ENCODE results near the gene NOB1. TPM values are rescaled to one million over a fixed set of nuclear protein-coding genes. Genes with fewer than 3 reads are reported as not detected.
A peak's percentile ranks its signal among the peaks of the same experiment; 100 is the strongest.

NOB1 gene
- 10 to 100 TPM; 12.9 to 22.2 TPM for total RNA-seq

DNA sequence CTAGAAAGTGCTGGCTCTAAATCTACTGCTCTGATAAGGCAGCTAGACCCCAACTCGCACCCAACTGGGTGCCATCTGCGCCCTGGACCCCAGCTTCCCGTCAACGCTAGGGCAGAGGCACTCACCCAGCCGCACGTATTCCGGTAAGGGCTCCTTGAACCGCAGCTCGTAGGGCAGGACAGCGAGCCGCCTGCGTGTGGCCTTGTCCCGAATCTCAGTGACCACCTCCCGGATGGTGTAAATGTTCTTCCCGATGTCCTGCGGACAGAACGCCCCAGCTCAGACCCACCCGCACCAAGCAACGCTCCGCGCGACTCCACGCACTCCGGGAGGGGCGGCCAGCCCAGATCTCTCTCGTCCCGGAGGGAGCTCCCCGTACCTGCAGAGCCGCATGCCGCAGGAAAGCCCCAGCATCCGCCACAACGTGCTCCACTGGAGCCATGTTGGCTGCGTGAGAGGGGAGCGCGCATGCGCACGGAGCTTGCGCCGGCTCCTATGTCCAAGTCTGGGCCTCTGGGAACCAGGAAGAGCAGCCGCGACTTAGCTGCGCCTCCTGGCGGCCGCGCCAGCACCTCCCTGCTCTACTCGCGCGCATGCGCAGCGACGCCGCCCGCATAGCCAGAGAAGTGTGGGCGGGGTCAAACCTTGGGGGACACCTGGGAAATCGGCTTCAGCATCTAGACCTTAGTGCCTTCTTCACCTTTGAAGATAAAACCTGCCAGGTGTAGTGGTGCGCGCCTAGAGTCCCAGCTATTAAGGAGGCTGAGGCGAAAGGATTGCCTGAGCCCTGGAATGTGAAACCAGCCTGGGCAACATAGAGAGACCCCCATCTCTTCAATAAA is at the start of gene NOB1:
TSS of gene NOB1 (minus strand) at position 458 of the 842 bp plus-strand sequence. CDS start at position 442, 16 bp downstream.
- H3K36me3 ChIP-seq: peaks cover 23% of the 10 kb centered on the region
- TF ChIP-seq, protein P1, sequence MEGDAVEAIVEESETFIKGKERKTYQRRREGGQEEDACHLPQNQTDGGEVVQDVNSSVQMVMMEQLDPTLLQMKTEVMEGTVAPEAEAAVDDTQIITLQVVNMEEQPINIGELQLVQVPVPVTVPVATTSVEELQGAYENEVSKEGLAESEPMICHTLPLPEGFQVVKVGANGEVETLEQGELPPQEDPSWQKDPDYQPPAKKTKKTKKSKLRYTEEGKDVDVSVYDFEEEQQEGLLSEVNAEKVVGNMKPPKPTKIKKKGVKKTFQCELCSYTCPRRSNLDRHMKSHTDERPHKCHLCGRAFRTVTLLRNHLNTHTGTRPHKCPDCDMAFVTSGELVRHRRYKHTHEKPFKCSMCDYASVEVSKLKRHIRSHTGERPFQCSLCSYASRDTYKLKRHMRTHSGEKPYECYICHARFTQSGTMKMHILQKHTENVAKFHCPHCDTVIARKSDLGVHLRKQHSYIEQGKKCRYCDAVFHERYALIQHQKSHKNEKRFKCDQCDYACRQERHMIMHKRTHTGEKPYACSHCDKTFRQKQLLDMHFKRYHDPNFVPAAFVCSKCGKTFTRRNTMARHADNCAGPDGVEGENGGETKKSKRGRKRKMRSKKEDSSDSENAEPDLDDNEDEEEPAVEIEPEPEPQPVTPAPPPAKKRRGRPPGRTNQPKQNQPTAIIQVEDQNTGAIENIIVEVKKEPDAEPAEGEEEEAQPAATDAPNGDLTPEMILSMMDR (IDR thresholded peaks at IDR 0.05): peak; percentile 97 to 99
- H3K27me3 ChIP-seq: no peaks in the 10 kb centered on the region
- peaks cover 0 to 21% of the 10 kb centered on the region in 2 donors for H3K4me1 ChIP-seq
- peak within 1 kb of the TSS; percentile 66 to 88 for H3K4me3 ChIP-seq
- H3K9me3 ChIP-seq: no peaks in the 10 kb centered on the region
- DNase-seq (ENCODE audit: low spot score): peak; percentile 94
- peak within 1 kb of the TSS; percentile 60 to 71 for H3K27ac ChIP-seq

DNA sequence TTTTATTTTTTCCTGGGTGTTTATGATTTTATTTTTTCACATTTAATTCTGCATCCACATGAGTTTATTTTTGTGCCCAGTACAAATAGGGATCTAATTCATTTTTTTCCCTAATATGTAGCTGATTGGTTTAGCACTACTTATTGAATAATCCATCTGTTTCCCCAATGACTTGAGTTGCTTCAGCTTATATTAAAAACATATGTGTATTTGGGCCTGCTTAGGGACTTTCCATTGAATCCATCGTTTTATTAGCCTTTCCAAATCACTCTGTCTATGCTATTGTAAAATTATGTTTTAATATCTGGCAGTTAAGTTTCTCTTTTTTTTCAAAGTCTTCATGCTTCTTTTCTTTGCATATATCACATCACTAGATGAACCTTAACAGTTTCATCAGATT is 49.6 kb upstream of the NOB1 start:
- no peaks in the 10 kb centered on the region for H3K4me1 ChIP-seq
- TF ChIP-seq, protein P1 (IDR thresholded peaks at IDR 0.05): no peak
- no peaks in the 10 kb centered on the region for H3K9me3 ChIP-seq
- no peak for DNase-seq (ENCODE audit: low spot score)
- no peaks in the 10 kb centered on the region for H3K27me3 ChIP-seq
- H3K27ac ChIP-seq: no peak overlapping the region
- peaks cover 5% of the 10 kb centered on the region for H3K36me3 ChIP-seq
- H3K4me3 ChIP-seq: no peak overlapping the region

DNA sequence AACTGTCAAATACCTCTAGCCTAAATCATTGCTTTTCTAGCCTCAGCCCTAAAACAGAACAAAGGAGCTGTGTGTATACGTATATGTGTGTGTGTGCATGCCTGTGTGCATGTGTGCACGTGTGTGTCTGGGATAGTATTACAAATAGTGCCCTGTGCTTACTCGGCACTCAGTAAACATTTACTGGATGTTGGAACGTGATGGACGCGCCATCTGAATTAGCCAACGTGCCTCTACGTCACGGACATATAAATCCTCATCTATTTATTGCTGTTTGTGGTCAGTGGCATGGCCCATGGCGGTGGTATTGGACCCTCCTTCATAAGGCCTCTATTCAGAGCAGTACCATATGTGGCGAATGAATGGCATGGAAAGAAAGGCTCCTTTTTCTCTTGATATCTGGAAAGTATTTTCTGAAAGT is 44.9 kb upstream of the NOB1 start:
- no peaks in the 10 kb centered on the region for H3K9me3 ChIP-seq
- H3K27ac ChIP-seq: no peak overlapping the region
- no peak overlapping the region for H3K4me3 ChIP-seq
- peaks cover 10% of the 10 kb centered on the region for H3K36me3 ChIP-seq
- H3K4me1 ChIP-seq: no peaks in the 10 kb centered on the region
- no peak for DNase-seq (ENCODE audit: low spot score)
- TF ChIP-seq, protein P1 (IDR thresholded peaks at IDR 0.05): no peak
- H3K27me3 ChIP-seq: no peaks in the 10 kb centered on the region

DNA sequence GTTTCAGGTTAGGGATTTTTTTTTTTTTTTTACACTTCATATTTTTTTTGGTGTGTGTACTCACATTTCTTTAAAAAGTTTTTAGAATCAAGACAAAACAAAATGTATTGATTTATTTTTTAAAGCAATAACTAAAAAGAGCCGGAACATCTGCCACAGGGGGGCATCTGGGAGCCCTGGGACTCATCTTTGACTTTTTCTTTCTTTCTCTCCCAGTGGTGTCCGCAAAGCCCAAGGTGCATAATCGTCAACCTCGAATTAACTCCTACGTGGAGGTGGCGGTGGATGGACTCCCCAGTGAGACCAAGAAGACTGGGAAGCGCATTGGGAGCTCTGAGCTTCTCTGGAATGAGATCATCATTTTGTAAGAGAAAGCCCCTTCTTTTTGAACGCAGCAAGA is 43.7 kb upstream of the NOB1 start:
- Histone ChIP-seq H3K27me3 (no peaks in the 10 kb centered on the region), H3K27ac (no peak overlapping the region), H3K4me3 (no peak overlapping the region), H3K9me3 (no peaks in the 10 kb centered on the region), H3K4me1 (no peaks in the 10 kb centered on the region), H3K36me3 (peaks cover 10% of the 10 kb centered on the region)
- TF ChIP-seq, protein P1 (IDR thresholded peaks at IDR 0.05): peak in 1 of 2 donors; percentile 58
- DNase-seq (ENCODE audit: low spot score): no peak

DNA sequence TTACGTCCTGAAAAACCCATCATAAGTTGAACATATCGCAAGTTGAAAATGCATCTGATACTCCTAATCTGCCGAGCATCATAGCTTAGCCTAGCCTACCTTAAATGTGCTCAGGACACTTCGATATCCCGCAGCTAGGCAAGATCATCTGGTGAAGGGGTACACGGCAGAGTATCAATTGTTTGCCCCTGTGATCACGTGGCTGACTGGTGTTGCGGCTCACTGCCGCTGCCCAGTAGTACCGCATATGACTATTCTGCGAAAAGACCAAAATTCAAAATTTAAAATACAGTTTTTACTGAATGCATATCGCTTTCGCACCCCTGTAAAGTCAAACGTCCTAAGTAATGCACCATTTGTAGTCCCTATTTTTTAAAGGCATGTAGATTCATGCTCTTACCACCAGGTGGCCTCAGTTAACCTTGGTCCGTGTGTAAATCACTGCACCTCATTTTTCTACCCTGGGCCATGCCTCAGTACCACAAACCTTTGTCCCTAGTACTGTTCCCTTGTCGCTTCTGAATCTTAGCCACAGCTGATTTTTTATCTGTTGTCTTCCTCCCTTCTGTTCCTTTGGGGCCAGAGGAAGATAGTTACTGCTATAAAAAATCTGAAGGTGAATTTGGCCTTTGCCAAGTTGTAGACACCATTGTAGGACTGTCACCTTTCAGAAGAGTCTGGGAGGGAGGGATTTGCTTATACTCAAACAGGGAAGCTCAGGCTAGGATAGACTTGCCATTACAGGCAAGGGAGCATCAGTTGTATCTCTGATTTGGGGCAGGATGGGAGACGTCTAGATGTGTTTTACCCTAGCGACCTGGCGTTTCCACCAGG is 41.8 kb upstream of the NOB1 start:
- TF ChIP-seq, protein P1 (IDR thresholded peaks at IDR 0.05): peak; percentile 74 to 95
- DNase-seq (ENCODE audit: low spot score): no peak
- peaks cover 10% of the 10 kb centered on the region for H3K36me3 ChIP-seq
- no peak overlapping the region for H3K27ac ChIP-seq
- H3K4me3 ChIP-seq: peak overlapping the region in 1 of 2 donors; percentile 5
- H3K4me1 ChIP-seq: no peaks in the 10 kb centered on the region
- no peaks in the 10 kb centered on the region for H3K27me3 ChIP-seq
- H3K9me3 ChIP-seq: no peaks in the 10 kb centered on the region
